GM19043 (cell line): ENCODE data around the gene UMODL1.

ENCODE experiments used
- ATAC-seq: cut with Tn5 transposase; IDR thresholded peaks from one replicate; pipeline ENCODE4 v1.9.1; 2021; ENCODE audit warnings: low read depth; ENCODE audit not compliant: unreplicated experiment

Gene UMODL1

DNA sequence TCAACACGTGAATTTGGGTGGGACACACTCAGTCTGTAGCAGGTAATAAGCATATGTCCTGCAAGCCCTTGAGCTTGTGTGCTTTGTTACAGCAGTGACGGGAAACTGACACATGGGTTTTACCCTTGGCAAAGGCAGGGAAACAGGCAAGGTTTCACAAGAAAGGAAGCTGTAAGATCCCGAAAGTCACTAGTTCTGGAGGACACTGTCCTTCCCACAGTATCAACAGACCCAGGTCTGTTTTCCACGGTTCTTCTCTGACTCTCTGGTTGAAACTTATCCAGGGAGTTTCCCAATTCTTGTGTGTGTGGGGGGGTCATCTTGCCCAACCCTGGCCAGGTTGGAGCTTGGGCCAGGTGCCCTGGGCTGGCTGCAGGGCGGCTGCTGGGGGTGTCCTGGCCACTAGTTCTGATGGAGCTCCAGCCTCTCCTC is 31.6 kb upstream of the UMODL1 start:
- ATAC-seq = no peak

- ATAC-seq = no peak
Observed at GRCh38 chr21:42039911-42040351, 31.2 kb upstream of the UMODL1 start.

- ATAC-seq = no peak
Observed at GRCh38 chr21:42040411-42041180, 30.5 kb upstream of the UMODL1 start.

DNA sequence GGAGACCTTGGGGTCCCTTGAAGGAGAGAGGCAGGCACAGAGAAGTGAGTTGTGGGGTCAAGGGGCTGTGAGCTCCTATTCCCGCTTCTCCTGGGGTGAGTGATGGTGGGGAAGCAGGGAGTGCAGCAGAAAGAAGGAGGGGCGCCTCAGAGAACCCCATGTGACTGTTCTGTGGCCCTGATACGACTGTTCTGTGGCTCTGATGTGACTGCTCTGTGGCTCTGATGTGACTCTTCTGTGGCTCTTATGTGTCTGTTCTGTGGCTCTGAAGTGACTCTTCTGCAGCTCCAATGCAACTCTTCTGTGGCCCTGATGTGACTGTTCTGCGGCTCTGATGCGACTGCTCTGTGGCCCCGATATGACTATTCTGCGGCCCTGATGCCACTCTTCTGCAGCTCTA is 29.9 kb upstream of the UMODL1 start:
- no peak for ATAC-seq

GRCh38 chr21:42041711-42042110 is 29.4 kb upstream of the UMODL1 start:
- no peak for ATAC-seq

GRCh38 chr21:42042651-42043050 is 28.5 kb upstream of the UMODL1 start:
- no peak for ATAC-seq

GRCh38 chr21:42043201-42043895 is 27.8 kb upstream of the UMODL1 start:
- no peak for ATAC-seq

- no peak for ATAC-seq
Observed at GRCh38 chr21:42043961-42044360, 27.2 kb upstream of the UMODL1 start.

GRCh38 chr21:42044871-42045495 is 26.1 kb upstream of the UMODL1 start:
- ATAC-seq = no peak

DNA sequence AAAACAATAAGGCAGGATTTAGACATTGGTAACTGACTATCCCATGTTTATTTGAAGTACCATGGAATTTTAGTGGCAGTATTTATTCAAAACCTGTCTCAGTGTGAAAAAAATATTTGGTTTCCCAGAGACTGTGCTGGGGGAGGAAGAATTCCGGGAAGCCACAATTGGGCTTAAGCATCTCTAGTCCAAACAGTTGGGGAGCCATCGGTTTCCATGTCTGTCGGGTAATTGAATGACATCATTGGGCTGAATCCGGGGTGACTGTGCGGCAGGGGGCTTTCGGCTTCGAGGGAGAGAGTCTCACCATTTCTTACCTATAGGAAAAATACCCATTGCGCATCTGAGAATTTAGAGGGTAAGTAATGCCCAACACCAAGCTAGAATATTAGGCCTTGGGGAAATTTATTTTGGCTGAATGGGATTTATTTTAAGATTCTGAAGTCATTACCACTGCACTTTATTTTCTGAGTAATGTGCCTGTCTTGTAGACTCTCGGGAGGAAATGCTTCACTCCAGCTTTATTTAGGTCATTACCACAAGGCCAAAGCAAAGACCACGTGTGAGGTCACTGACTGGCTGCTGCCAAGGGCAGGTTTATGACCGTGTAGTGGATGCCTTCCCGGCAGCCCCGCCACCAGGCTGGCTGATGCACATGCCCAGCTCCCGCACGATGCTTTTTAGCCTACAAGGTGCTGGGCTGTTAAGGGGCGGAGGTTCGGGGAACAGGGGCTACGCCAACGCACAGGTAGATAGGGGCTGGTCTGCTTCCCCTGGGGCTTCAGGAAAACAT is 23.1 kb upstream of the UMODL1 start:
- no peak for ATAC-seq

DNA sequence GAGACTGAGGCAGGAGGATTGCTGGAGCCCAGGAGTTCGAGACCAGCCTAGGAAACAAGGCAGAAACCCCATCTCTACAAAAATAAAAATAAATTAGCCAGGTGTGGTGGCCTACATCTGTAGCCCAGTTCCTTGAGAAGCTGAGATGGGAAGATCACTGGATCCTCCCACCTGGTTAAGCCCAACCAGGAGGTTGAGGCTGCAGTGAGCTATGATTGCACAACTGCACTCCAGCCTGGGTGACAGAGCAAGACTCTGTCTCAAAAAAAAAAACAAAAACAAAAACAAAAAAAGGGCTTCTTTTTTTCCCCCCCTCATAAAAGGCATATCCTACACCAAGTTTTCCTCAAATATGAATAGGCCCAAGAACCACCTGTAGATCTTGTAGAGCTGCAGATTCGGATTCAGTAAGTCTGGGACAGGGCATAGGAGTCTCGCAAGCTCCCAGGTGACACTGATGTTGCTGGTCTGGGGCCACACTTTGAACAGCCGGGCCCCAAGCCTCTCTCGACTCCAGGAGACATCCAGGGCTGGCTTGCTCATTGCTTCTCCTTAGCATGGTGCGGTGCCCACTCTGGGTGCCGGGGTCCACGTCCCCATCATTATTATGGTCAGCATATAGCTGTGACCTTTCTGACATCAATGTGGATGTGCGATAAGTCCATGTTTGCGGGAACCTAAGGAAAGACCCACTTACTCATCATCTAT is 22.1 kb upstream of the UMODL1 start:
- ATAC-seq = no peak

GRCh38 chr21:42049578-42050430 is 21.3 kb upstream of the UMODL1 start:
- ATAC-seq = no peak

DNA sequence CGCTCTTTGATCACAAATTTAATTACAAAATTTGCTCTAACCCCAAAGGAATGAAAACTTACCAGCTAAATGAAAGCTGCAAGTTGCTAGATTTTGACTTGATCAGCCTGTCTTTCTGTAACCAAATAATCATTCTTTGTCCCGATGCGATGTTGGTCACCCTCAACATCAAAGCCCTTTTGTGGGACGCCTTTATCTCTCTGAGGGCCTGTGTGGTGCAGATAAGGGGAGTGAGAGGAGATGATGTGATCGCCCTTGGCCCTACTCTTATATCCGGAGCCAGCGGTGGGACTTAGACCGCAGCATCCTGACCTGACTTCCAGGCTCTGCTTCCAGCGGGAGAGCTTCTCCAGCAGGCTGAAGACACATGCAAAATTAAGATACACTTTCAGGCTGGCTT is 19.3 kb upstream of the UMODL1 start:
- ATAC-seq = no peak

DNA sequence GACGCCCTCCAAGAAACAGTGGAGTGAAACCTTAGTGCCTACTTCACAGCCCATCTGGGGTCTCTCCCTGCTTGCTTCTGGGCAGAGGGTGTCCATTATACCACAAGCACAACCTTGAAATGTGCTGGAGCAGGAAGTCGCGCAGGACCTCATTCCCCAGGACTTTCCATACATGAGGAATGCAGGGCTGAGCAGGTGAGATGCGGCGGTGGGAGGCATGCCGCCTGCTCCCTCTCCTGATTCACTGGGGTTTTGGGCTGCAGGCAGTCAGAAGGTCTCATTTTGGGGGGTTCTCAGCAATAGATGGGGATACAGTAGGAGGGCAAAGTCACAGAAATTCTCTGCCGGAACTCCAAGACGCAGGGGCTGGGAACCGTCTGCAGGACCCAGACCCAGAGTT is 15.7 kb upstream of the UMODL1 start:
- ATAC-seq = no peak

DNA sequence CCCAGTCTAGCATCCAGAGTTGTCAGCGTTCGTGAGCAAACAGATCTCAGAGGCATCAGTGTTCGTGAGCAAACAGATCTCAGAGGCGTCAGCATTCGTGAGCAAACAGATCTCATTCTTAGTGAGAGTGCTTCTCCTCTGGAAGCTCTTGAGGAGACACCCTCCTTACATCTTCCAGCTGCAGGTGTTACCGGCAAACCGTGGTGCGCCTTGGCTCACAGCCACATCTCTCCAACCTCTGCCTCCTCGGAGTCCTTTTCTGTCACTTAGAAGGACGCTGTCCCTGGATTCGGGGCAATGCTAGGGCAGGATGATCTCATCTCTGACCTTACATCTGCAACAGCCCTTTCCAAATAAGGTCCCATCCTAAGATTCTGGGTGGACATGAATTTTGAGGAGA is 14.6 kb upstream of the UMODL1 start:
- ATAC-seq = no peak

- no peak for ATAC-seq
Observed at GRCh38 chr21:42056996-42057689, 14.0 kb upstream of the UMODL1 start.

DNA sequence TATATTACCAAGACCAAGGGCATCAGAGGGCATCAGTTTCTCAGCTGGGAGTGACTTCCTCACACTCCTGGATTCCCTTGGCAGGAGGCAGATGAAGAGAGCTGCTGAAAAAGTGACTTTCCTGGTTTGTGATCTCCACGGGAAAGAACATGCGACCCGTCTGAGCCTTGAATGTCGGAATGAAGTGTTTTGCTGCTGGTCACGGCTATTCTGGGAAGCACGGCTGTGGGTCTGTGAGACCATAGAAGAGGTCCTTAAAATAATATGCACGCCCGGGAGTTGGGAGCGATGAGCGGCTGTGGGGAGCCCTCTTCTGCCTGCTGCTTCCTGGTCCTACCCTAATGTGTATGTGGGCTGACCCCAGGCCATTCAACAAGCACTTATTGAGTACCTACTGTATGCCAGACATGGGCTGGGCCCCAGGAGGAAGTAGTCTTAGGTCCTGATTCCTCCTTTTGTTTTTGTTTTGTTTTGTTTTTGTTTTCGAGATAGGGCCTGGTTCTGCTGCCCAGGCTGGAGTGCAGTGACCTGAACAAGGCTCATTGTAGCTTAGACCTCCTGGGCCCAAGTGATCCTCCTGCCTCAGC is 13.2 kb upstream of the UMODL1 start:
- ATAC-seq = no peak

DNA sequence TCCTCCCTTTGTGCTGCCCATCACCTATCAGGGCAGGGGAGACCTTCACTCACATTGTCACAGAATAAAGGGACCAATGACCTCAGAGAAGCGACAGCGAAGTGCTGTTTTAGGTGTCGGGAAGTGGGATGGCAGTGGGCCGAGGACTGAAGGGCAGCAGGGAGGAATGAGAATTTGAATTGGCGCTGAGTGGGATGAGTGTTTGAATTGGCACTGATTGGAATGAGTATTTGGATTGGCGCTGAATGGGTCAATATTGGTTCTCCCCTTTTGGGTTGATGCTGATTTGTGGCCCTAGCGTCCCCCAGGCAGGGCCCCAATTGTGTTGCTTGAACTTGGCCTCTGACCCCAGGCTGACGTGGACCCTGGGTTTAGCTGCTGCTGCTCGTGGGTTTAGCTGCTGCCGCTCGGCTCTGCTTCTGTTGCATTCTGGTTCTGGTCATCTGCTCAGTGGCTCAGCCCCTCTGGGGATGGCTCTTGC is 12.4 kb upstream of the UMODL1 start:
- no peak for ATAC-seq
